HG02623 (cell line): ENCODE data around the gene SLC6A4.
"Not testable (repeated sequence)": the region's sequence is repeated elsewhere in the genome, so short reads cannot be mapped to it uniquely, and the experiment has no call there.

Experiments used
- ATAC-seq: cut with Tn5 transposase; IDR thresholded peaks from one replicate; pipeline ENCODE4 v1.9.1; 2021; ENCODE audit warnings: moderate library complexity; ENCODE audit not compliant: unreplicated experiment

SLC6A4 gene

GRCh38 chr17:30176855-30177254 is 58.6 kb downstream of the SLC6A4 start:
- ATAC-seq: no peak

- no peak for ATAC-seq
Measured at GRCh38 chr17:30174556-30174955, 60.9 kb downstream of the SLC6A4 start.

GRCh38 chr17:30173649-30174048 is 61.8 kb downstream of the SLC6A4 start:
- peak; percentile 67 for ATAC-seq

GRCh38 chr17:30172560-30172959 is 62.9 kb downstream of the SLC6A4 start:
- ATAC-seq: no peak

- ATAC-seq: no peak
Measured at GRCh38 chr17:30170415-30170987, 65.0 kb downstream of the SLC6A4 start.

- no peak for ATAC-seq
Measured at GRCh38 chr17:30165960-30166359, 69.5 kb downstream of the SLC6A4 start.

GRCh38 chr17:30165147-30165546 is 70.3 kb downstream of the SLC6A4 start:
- ATAC-seq: no peak

- ATAC-seq: no peak
Measured at GRCh38 chr17:30164531-30164930, 71.0 kb downstream of the SLC6A4 start.

- no peak for ATAC-seq
Measured at GRCh38 chr17:30161601-30162000, 73.9 kb downstream of the SLC6A4 start.

GRCh38 chr17:30160419-30161172 is 74.9 kb downstream of the SLC6A4 start:
- ATAC-seq: no peak

- no peak for ATAC-seq
Measured at GRCh38 chr17:30158896-30159625, 76.4 kb downstream of the SLC6A4 start.

GRCh38 chr17:30155389-30155788 is 80.1 kb downstream of the SLC6A4 start:
- no peak for ATAC-seq

- ATAC-seq: no peak
Measured at GRCh38 chr17:30153463-30153862, 82.0 kb downstream of the SLC6A4 start.

GRCh38 chr17:30151471-30151870 is 84.0 kb downstream of the SLC6A4 start:
- no peak for ATAC-seq

- ATAC-seq: no peak
Measured at GRCh38 chr17:30148376-30148775, 87.1 kb downstream of the SLC6A4 start.

GRCh38 chr17:30147860-30148259 is 87.6 kb downstream of the SLC6A4 start:
- not testable (repeated sequence) for ATAC-seq
